ENCODE data around the gene RIPPLY3.

RIPPLY3 gene

GRCh38 chr21:37006486-37007291, at the start of gene RIPPLY3:
Gene RIPPLY3, plus strand, starts transcription at chr21:37006702. Its CDS starts 71 bp downstream, at chr21:37006773.
- DNase-seq: no peak

- no peak for DNase-seq
These were observed 47.3 kb upstream of the RIPPLY3 start for GRCh38 chr21:36959020-36959835.

- no peak for DNase-seq
These were observed 45.7 kb upstream of the RIPPLY3 start for GRCh38 chr21:36960676-36961284.

- no peak for DNase-seq
These were observed 44.3 kb upstream of the RIPPLY3 start for GRCh38 chr21:36962098-36962780.

- DNase-seq: no peak
These were observed 42.1 kb upstream of the RIPPLY3 start for GRCh38 chr21:36964398-36964797.

- no peak for DNase-seq
These were observed 41.4 kb upstream of the RIPPLY3 start for GRCh38 chr21:36964827-36965719.

- DNase-seq: no peak
These were observed 40.8 kb upstream of the RIPPLY3 start for GRCh38 chr21:36965720-36966065.

GRCh38 chr21:36966066-36966820, 40.3 kb upstream of the RIPPLY3 start, which contains the start of gene HLCS:
Gene HLCS, minus strand, starts transcription at chr21:36966669. Its CDS starts 31 bp downstream, at chr21:36966638.
- DNase-seq: peak; percentile 76

- DNase-seq: no peak
These were observed 39.4 kb upstream of the RIPPLY3 start for GRCh38 chr21:36966821-36967768.

- no peak for DNase-seq
These were observed 38.1 kb upstream of the RIPPLY3 start for GRCh38 chr21:36968414-36968813.

- no peak for DNase-seq
These were observed 37.5 kb upstream of the RIPPLY3 start for GRCh38 chr21:36968976-36969375.

- DNase-seq: no peak
These were observed 32.3 kb upstream of the RIPPLY3 start for GRCh38 chr21:36973986-36974850.

GRCh38 chr21:36974851-36975192, 31.7 kb upstream of the RIPPLY3 start:
- no peak for DNase-seq

- no peak for DNase-seq
These were observed 30.2 kb upstream of the RIPPLY3 start for GRCh38 chr21:36976228-36976861.

- DNase-seq: no peak
These were observed 29.4 kb upstream of the RIPPLY3 start for GRCh38 chr21:36976882-36977651.

GRCh38 chr21:36980280-36981048, 26.0 kb upstream of the RIPPLY3 start:
- no peak for DNase-seq

GRCh38 chr21:36981049-36981391, 25.5 kb upstream of the RIPPLY3 start:
- no peak for DNase-seq

Data from NK-92 treated with Interleukin-12 subunit alpha and Interleukin-12 subunit beta, amount 100 ng/mL, for 24 hours (cell line).